AG10803 (cell line): ENCODE measurements around the gene PPP3R1.

Experiments used
- DNase-seq: peaks from one replicate; pipeline ENCODE4 v3.0.0; 2010; ENCODE audit warnings: low read depth
- H3K4me3 ChIP-seq: 2 replicates; pipeline ENCODE4 v1.5.1; 2011; ENCODE audit warnings: mild to moderate bottlenecking, low read length, control low read depth
- CTCF ChIP-seq: conservative IDR thresholded peaks from 2 replicates; pipeline ENCODE4 v1.5.1; 2011; ENCODE audit warnings: mild to moderate bottlenecking, low read length, control low read depth, inconsistent platforms

PPP3R1 gene

GRCh38 chr2:68258851-68259250, 6.5 kb upstream of the PPP3R1 start:
- peak; percentile 46 for DNase-seq
- no peak for TF ChIP-seq CTCF

DNA sequence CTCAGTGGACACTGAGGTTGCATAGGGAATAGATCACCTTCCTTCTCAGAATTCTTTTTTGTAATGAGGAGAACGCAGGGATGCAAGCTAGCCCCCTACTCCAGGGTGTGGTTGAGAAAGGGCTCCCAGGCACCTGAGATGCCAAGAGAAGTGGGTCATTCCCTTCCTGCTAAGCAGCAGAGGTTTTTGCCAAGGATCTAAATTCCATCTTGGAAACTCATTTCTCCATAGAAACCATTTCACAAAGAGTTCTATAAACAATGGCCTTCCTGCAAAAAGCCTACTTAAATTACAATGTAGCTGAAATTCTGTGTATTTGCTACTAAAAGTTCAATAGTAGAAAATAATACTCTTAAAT, 3.7 kb upstream of the PPP3R1 start:
- TF ChIP-seq CTCF, result no peak
- DNase-seq, result peak; percentile 77
- H3K4me3 ChIP-seq, result no peak overlapping the region

More at GRCh38 chr2:68258851-68259250, 6.5 kb upstream of the PPP3R1 start:
- H3K4me3 ChIP-seq, result no peak overlapping the region

DNA sequence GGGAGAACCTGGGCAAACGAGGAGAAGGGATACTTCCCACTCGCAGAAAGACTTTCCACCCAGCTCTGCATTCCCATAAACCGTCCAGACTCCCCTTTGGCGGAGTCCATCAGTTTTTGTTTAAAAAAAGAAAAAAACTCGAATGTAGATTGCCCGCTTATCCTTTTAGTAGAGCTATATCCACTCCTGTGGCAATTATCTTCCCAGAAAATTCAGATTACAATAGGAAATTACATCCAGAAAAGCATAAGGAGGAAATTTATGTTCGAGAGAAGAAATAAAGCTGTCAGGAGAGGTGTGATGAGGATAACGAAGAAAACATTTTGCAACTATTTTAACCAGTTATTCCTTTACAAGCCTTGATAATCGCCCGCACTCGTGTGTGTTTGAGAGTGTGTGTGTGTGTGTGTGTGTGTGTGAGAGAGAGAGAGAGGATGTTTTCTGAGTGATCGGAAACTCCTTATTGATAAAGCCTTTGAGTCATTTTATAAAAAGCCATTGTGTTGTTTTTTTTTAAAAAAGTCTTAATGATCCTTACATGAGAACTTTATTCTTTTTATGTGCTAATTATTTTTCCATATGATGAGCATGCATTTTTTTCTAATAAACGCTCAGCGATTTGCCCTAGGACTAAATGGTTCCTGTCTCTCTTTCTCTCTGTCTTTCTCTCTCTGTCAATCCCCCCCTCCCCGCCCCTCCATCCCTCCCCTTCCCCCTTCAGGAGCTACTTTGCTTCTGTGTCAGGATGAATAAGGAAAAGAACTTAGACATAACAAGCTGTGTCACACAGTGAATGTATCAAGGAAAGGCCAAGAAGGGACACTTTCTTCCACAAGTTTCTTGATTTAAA, 1.1 kb upstream of the PPP3R1 start:
- no peak for TF ChIP-seq CTCF
- DNase-seq, result no peak
- peak overlapping the region; percentile 87 for H3K4me3 ChIP-seq

DNA sequence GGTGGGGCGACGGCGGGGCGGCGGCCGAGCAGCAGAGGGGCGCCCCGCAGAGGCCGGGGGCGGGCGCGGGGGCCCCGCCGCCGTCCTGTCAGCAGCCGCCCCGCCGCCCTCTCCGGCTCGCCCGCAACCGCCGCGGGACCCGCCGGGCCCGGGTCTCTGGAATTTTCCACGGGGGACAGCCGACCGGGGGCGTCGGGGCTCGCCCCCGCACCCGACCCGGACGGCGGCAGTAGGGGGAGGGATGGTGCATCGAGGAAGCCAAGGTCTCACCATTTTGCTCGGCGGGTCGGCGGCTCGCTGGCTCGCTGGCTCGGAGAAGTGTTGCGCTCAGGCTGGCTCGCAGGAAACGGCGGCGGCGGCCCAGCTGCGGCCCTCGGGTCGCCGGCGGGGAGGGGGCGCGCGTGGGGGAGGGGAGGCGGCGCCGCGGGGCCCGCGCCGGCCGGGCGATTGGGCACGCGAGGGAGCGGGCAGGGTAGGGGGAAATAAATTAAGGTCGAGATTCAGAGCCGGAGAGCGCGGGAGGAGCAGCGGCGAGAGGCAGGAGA, 405 bp downstream of the PPP3R1 start:
- DNase-seq, result no peak
- TF ChIP-seq CTCF, result no peak
- H3K4me3 ChIP-seq, result peak overlapping the region; percentile 83

- H3K4me3 ChIP-seq, result peak overlapping the region; percentile 83
- DNase-seq, result peak; percentile 69
- peak; percentile 74 for TF ChIP-seq CTCF
Measured at GRCh38 chr2:68251187-68251854, 1.0 kb downstream of the PPP3R1 start.

GRCh38 chr2:68250652-68251186, 1.6 kb downstream of the PPP3R1 start:
- H3K4me3 ChIP-seq, result peak overlapping the region; percentile 83
- TF ChIP-seq CTCF, result no peak
- DNase-seq, result no peak

DNA sequence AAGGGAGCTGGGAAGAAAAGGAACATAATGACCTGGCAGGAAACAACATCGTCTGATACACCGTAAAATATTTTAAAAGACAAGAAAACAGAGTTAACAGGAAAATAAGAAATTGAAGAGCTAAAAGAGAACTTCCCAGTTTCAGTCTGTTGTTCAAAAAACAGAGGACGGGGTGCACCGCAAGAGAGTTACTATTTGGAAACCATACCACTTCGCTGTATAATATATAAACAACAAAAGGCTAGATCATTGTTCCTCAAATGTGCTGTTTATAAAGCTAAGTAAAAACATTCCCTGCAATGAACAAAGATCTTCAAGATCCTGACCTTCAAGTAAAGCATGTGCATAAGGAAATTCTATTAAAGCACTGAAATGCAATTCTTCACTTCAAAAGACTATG, 2.1 kb downstream of the PPP3R1 start:
- DNase-seq, result no peak
- TF ChIP-seq CTCF, result no peak
- H3K4me3 ChIP-seq, result peak overlapping the region; percentile 83
